Daoy (cell line): ENCODE measurements around the gene RPS15. TPM values are rescaled to one million over a fixed set of nuclear protein-coding genes. Genes with fewer than 3 reads are reported as not detected.

ENCODE experiments used
- DNase-seq: peaks from one replicate; pipeline ENCODE4 v3.0.0-alpha.2; 2015; ENCODE audit warnings: low read depth
- total RNA-seq: library from RNA; depleted of rRNA; stranded (reverse); fragments of >200 nt; shearing (Covaris generic); gene quantifications from 2 replicates; pipeline ENCODE4 v1.2.3, GENCODE V29; 2014; rRNA removed

The RPS15 gene
- total RNA-seq: 2,933 and 3,531 TPM in 2 replicates

GRCh38 chr19:1438035-1438932, at the start of gene RPS15:
Gene RPS15, plus strand, starts transcription at chr19:1438396. Its CDS starts 30 bp downstream, at chr19:1438426.
- peak; percentile 97 for DNase-seq

- DNase-seq: no peak
Observed at GRCh38 chr19:1388637-1389026, 49.6 kb upstream of the RPS15 start.

GRCh38 chr19:1389033-1389940, 48.9 kb upstream of the RPS15 start:
- no peak for DNase-seq

DNA sequence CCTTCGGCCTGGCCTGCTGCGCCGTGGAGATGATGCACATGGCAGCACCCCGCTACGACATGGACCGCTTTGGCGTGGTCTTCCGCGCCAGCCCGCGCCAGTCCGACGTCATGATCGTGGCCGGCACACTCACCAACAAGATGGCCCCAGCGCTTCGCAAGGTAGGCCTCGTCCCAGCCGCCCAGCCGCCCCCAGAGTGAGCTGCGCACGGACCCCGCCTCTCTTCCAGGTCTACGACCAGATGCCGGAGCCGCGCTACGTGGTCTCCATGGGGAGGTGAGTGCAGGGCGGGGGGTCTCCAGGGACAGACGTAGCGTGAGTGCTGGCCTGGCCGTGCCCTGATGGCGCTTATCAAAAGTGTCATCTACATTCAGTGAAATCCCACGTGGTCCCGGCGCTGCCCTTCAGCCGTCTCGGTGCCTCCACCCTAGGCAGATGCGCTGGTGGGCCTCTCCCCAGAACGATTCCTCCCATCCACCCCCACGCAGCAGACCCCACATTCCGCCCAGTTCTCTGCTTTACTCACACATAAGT, 47.2 kb upstream of the RPS15 start:
- DNase-seq: no peak

DNA sequence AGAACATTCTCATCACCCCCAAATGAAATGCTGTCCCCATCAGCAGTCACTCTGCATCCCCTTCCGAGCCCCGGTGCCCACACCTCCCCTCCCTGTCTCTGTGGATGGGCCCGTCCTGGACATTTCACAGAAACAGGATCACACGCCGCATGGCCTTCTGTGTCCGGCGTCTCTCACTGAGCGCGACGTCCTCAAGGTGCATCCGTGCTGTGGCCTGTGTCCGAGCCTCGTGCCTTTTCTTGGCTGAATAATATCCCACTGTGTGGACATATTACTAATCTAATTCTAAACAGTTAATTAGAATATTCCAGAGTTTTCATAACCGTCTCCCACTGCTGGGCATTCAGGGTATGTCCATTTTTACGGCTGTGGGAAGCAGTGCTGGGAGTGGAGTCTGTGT, 45.8 kb upstream of the RPS15 start:
- no peak for DNase-seq

DNA sequence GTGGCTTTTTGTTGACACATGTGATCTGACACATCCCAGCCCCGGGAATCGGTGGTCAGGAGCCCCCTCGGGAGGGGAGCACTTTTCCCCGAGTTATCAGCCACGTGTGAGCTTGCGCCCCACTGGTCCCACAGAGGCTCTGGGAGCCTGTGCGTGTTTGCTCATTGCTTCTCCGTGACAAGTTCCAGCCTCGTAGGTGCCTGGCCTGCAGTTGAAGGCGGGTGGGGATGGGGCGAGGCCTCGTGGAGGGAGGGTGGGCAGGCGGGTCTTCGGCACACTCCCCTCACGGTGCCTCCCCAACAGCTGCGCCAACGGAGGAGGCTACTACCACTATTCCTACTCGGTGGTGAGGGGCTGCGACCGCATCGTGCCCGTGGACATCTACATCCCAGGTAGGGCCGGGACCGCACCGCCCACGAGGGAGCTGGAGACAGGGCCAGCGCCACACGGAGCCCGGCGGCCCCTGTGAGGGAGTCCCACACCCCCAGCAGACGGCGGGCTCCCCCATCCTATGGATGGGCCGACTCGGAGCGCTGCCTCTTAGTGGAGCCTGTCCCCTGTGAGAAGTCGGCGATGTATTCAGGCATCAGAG, 45.2 kb upstream of the RPS15 start:
- no peak for DNase-seq

DNA sequence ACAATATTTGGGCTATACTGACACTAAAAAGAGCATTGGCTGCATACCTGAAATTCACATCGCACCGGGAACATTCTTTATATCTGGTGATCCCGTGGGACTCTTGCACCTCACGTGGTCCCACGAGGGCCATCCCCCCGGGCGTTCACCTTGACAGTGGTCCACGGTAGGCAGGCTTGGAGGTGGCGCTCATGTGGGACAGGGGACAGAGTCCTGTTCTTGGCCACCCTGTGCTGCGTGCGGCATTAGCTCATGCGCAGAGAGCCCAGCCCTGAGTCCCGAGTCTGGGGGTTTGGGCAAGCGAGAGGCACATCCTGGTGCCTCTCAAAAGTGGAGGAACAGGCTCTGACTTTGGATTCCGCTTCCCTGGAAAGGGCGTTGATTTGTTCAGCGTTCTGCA, 44.4 kb upstream of the RPS15 start:
- no peak for DNase-seq

DNA sequence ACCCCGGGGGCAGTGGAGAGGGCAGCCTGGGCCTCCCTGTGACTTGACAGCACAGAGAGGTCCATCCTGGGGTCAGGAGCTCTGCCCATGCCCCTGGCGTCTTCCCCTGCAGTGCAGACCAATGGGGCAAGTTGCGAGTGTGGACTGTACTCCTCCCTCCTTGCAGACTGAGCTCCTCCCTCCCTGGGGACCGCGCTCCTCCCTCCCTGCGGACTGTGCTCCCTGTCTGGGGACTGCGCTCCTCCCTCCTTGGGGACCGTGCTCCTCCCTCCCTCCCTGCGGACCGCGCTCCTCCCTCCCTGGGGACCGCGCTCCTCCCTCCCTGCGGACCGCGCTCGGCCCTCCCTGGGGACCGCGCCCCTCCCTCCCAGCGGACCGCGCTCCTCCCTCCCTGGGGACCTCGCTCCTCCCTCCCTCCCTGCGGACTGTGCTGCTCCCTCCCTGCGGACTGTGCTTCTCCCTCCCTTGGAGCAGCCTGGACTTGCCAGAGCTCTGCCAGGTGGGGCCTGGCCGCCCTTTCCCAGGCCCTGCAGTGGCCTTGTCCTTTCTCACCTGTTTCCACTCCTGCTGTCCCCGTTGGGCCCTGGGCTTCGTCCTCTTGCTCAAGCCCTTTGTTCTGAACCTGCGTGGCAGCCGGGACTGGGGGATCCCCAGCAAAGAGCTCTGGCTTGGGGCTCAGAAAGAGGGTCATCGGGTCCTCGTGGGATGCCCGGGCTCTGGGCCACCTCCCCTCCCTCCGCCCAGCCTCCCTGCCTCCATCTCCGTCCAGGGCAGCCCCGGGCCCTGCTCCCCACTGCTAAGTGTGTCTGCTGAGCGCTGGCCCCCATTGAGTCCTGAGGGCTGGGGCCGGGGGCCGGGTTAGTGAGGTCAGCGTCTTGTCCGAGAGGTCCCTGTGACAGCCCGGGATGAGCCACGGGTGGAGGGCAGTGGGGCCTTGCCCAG, 43.7 kb upstream of the RPS15 start:
- no peak for DNase-seq

DNA sequence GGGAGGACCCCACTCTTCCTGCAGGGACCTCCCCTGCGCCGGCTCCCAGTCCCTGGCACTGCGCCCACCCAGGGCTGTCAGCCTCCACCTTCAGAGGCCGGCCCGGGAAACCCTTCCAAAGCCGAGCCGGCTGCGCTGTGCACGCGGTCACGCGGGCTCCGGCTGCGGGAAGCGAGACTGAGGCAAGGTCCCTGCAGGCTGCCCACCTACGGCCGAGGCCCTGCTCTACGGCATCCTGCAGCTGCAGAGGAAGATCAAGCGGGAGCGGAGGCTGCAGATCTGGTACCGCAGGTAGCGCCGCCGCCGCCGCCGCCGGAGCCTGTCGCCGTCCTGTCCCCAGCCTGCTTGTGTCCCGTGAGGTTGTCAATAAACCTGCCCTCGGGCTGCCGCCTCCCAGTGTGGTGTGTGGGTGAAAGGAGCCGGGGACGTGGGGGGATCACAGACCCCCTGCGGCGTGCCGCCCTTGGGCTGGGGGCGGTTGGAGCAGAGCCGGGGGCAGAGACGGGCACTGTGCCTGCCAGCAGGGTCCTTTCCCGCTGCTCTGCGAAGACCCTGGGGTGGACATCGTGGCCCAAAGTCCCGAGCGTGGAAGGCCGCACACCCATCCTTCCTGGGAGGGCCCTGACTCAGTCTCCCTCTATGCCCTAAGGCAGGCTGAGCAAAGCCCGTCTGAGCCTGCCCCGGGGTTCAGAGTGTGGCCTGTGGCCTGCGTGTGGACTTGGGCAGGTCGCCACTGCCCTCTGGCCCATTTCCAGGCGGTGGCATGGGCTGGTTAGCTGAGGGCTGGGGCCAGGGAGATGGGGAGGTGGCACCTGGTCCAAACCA, 42.8 kb upstream of the RPS15 start:
- DNase-seq: no peak

- peak; percentile 53 for DNase-seq
Observed at GRCh38 chr19:1396019-1396767, 42.0 kb upstream of the RPS15 start.

GRCh38 chr19:1396768-1397679, 41.2 kb upstream of the RPS15 start:
- DNase-seq: no peak

GRCh38 chr19:1397838-1398237, 40.4 kb upstream of the RPS15 start:
- no peak for DNase-seq

- DNase-seq: no peak
Observed at GRCh38 chr19:1399079-1399478, 39.1 kb upstream of the RPS15 start.

DNA sequence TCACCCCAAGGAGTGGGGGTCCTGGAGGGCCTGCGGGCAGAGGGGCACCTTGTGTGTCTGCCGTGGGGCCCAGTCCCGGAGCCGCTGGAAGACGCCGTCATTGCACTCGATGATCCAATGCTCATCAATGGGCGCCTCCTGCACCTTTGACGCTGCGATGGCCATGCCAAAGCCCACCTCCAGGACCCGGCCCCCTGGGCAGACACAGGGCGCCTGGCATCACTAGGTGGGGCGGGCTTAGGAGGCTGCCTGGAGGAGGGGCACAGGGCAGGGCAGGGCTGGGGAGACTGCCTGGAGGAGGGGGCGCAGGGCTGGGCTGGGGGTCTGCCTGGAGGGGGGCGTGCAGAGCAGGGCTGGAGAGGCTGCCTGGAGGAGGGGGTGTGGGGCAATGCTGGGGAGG, 38.5 kb upstream of the RPS15 start:
- DNase-seq: no peak

GRCh38 chr19:1400281-1401137, 37.7 kb upstream of the RPS15 start:
- no peak for DNase-seq

- DNase-seq: peak; percentile 52
Observed at GRCh38 chr19:1401138-1401888, 36.9 kb upstream of the RPS15 start, which contains the start of gene GAMT. Gene GAMT, minus strand, starts transcription at chr19:1401542. Its CDS starts 66 bp downstream, at chr19:1401476.
